H1 (cell line): ENCODE measurements around the gene RELA. TPM values are rescaled to one million over a fixed set of nuclear protein-coding genes. Genes with fewer than 3 reads are reported as not detected.

Experiments used
- CTCF ChIA-PET: fragments of 300-600 bp; sonication (Branson Sonifier 250); formaldehyde crosslinking; loops from one replicate; lab custom pipeline; 2021; ENCODE audit not compliant: partially characterized antibody; lab: Charles Lee
- POLR2A ChIA-PET: fragments of 300-600 bp; sonication (Branson Sonifier 250); formaldehyde crosslinking; loops from one replicate; lab custom pipeline; 2021; ENCODE audit warnings: inconsistent platforms; ENCODE audit not compliant: partially characterized antibody; lab: Charles Lee
- DNase-seq, 2 experiments: peaks; one replicate each; pipeline versions ENCODE4 v3.0.0 to v3.0.0-alpha.2; 2010 to 2022; ENCODE audit warnings: low spot score in 2 of 2, low read depth in 1 of 2, mixed read lengths in 1 of 2
- FAIRE-seq: peaks from 2 replicates; lab custom pipeline; 2011; peaks lifted over from hg19 to GRCh38; lab: Jason Lieb, UNC
- H2AFZ ChIP-seq: 2 replicates; pipeline ENCODE4 v1.8.1; 2012; ENCODE audit warnings: low read length, inconsistent platforms
- H2AK5ac ChIP-seq: 2 replicates; pipeline ENCODE4 v1.6.1; 2013; ENCODE audit warnings: low read depth, low read length
- H2BK120ac ChIP-seq: replicated peaks from 2 replicates; pipeline ENCODE3; 2013; ENCODE audit warnings: low read depth, low read length, inconsistent platforms
- H2BK12ac ChIP-seq: 2 replicates; pipeline ENCODE4 v1.6.1; 2013; ENCODE audit warnings: low read depth, low read length
- H2BK15ac ChIP-seq: 2 replicates; pipeline ENCODE4 v1.6.1; 2013; ENCODE audit warnings: low read length
- H2BK20ac ChIP-seq: 2 replicates; pipeline ENCODE4 v1.6.1; 2013; ENCODE audit warnings: low read length
- H2BK5ac ChIP-seq: 2 replicates; pipeline ENCODE4 v1.6.1; 2013; ENCODE audit warnings: low read depth, low read length
- H3K14ac ChIP-seq: 2 replicates; pipeline ENCODE4 v1.6.1; 2013; ENCODE audit warnings: inconsistent platforms; ENCODE audit not compliant: insufficient read length
- H3K18ac ChIP-seq: 2 replicates; pipeline ENCODE4 v1.6.1; 2013; ENCODE audit warnings: low read length; ENCODE audit errors: extremely low read depth
- H3K23ac ChIP-seq: 2 replicates; pipeline ENCODE4 v1.6.1; 2013; ENCODE audit warnings: inconsistent platforms; ENCODE audit not compliant: insufficient read length
- H3K23me2 ChIP-seq: 2 replicates; pipeline ENCODE4 v1.6.1; 2013; ENCODE audit warnings: low read depth, low read length
- H3K27ac ChIP-seq: 2 replicates; pipeline ENCODE4 v1.6.1; 2011; ENCODE audit warnings: low read depth, low read length, inconsistent platforms
- H3K27me3 ChIP-seq, 4 experiments: replicated peaks in 1 of 4; 1 replicate in 1 of 4; 2 replicates in 3 of 4; pipeline versions ENCODE4 v1.6.1 to v1.8.1; 2011 to 2013; ENCODE audit warnings: low read length in 3 of 4, mild to moderate bottlenecking in 3 of 4, inconsistent platforms in 2 of 4, mixed read lengths in 2 of 4, moderate library complexity in 1 of 4; ENCODE audit not compliant: control insufficient read depth in 3 of 4, insufficient read depth in 3 of 4; ENCODE audit errors: extremely low read depth in 1 of 4
- H3K36me3 ChIP-seq, 4 experiments: 2 replicates each; pipeline versions ENCODE4 v1.6.1 to v1.8.1; 2011 to 2013; ENCODE audit warnings: mild to moderate bottlenecking in 4 of 4, low read length in 3 of 4, moderate library complexity in 2 of 4, control low read depth in 1 of 4, inconsistent platforms in 1 of 4; ENCODE audit not compliant: insufficient read depth in 4 of 4, control insufficient read depth in 2 of 4
- H3K4ac ChIP-seq: replicated peaks from 2 replicates; pipeline ENCODE3; 2013; ENCODE audit warnings: low read length, low read depth, mixed read lengths, inconsistent platforms; ENCODE audit not compliant: insufficient read length
- H3K4me1 ChIP-seq, 4 experiments: replicated peaks in 1 of 4; 1 replicate in 1 of 4; 2 replicates in 3 of 4; pipeline versions ENCODE4 v1.6.1 to v1.8.1; 2011 to 2013; ENCODE audit warnings: low read length in 3 of 4, inconsistent platforms in 2 of 4, mixed read lengths in 1 of 4; ENCODE audit not compliant: insufficient read depth in 4 of 4, control insufficient read depth in 3 of 4
- H3K4me2 ChIP-seq, 2 experiments: 2 replicates each; pipeline versions ENCODE4 v1.6.1 to v1.8.1; 2011 to 2013; ENCODE audit warnings: low read depth in 2 of 2, low read length in 2 of 2, control low read depth in 1 of 2, inconsistent platforms in 1 of 2, mild to moderate bottlenecking in 1 of 2; ENCODE audit not compliant: insufficient read depth in 1 of 2
- H3K4me3 ChIP-seq, 4 experiments: fragments of 200-600, 300-600 bp in 1 of 4; sonication (generic), shearing (Covaris generic), sonication (Bioruptor Twin) in 1 of 4; 2 replicates each; pipeline versions ENCODE4 v1.5.1 to v1.8.1; 2011 to 2016; ENCODE audit warnings: low read length in 4 of 4, low read depth in 3 of 4, control low read depth in 2 of 4, inconsistent platforms in 2 of 4, mild to moderate bottlenecking in 2 of 4, mixed read lengths in 1 of 4, moderate library complexity in 1 of 4; ENCODE audit not compliant: insufficient read depth in 2 of 4; ENCODE audit errors: extremely low read depth in 1 of 4
- H3K56ac ChIP-seq: replicated peaks from 2 replicates; pipeline ENCODE3; 2013; ENCODE audit warnings: low read depth, mild to moderate bottlenecking, mixed read lengths, low read length, inconsistent platforms; ENCODE audit not compliant: insufficient read length
- H3K79me1 ChIP-seq: 2 replicates; pipeline ENCODE4 v1.6.1; 2013; ENCODE audit warnings: low read depth, low read length, control low read depth
- H3K79me2 ChIP-seq, 2 experiments: 2 replicates each; pipeline versions ENCODE4 v1.6.1 to v1.8.1; 2012 to 2013; ENCODE audit warnings: low read length in 2 of 2, mild to moderate bottlenecking in 2 of 2, inconsistent platforms in 1 of 2; ENCODE audit not compliant: insufficient read depth in 2 of 2, control insufficient read depth in 1 of 2
- H3K9ac ChIP-seq, 4 experiments: replicated peaks in 1 of 4; 1 replicate in 1 of 4; 2 replicates in 3 of 4; pipeline versions ENCODE4 v1.6.1 to v1.8.1; 2011 to 2013; ENCODE audit warnings: low read depth in 3 of 4, low read length in 3 of 4, control low read depth in 2 of 4, mild to moderate bottlenecking in 2 of 4, moderate library complexity in 2 of 4, inconsistent platforms in 1 of 4; ENCODE audit errors: extremely low read depth in 1 of 4
- H3K9me3 ChIP-seq, 2 experiments: 2 replicates each; pipeline versions ENCODE4 v1.6.1 to v1.8.1; 2012 to 2013; ENCODE audit warnings: mild to moderate bottlenecking in 2 of 2, moderate library complexity in 2 of 2, control low read depth in 1 of 2, inconsistent platforms in 1 of 2, low read depth in 1 of 2, low read length in 1 of 2, mixed read lengths in 1 of 2; ENCODE audit not compliant: insufficient read depth in 2 of 2
- H4K20me1 ChIP-seq, 2 experiments: replicated peaks in 1 of 2; 2 replicates each; pipeline versions ENCODE3 to v1.8.1; 2011 to 2013; ENCODE audit warnings: inconsistent platforms in 2 of 2, low read length in 2 of 2, mild to moderate bottlenecking in 1 of 2; ENCODE audit not compliant: insufficient read depth in 2 of 2, control insufficient read depth in 1 of 2
- H4K5ac ChIP-seq: 2 replicates; pipeline ENCODE4 v1.6.1; 2013; ENCODE audit warnings: low read length, low read depth, mixed read lengths, inconsistent platforms; ENCODE audit not compliant: insufficient read length
- H4K8ac ChIP-seq: 2 replicates; pipeline ENCODE4 v1.8.0; 2013; ENCODE audit warnings: mild to moderate bottlenecking, moderate library complexity, low read length, inconsistent platforms; ENCODE audit not compliant: insufficient read depth; ENCODE audit errors: extremely low read depth
- H4K91ac ChIP-seq: replicated peaks from 2 replicates; pipeline ENCODE3; 2013; ENCODE audit warnings: low read length, mixed read lengths, inconsistent platforms; ENCODE audit not compliant: insufficient read length
- ATF3 ChIP-seq: IDR thresholded peaks from 2 replicates; pipeline ENCODE4 v1.6.1; 2011; ENCODE audit warnings: low read depth, mild to moderate bottlenecking, low read length; ENCODE audit not compliant: insufficient read depth
- BCL11A ChIP-seq, 2 experiments: IDR thresholded peaks; one replicate each; pipeline ENCODE4 v1.6.1; 2011; ENCODE audit warnings: low read depth in 2 of 2, low read length in 2 of 2, mild to moderate bottlenecking in 2 of 2
- CHD2 ChIP-seq: IDR thresholded peaks from 2 replicates; pipeline ENCODE4 v1.6.1; 2012; ENCODE audit warnings: low read length, improper control_type of control experiment
- EGR1 ChIP-seq: IDR thresholded peaks from 2 replicates; pipeline ENCODE4 v1.6.1; 2011; ENCODE audit warnings: low read depth, low read length, borderline replicate concordance
- GABPA ChIP-seq: IDR thresholded peaks from 2 replicates; pipeline ENCODE4 v1.6.1; 2011; ENCODE audit warnings: mild to moderate bottlenecking, low read length, moderate library complexity, borderline replicate concordance; ENCODE audit not compliant: insufficient read depth
- GTF2F1 ChIP-seq: IDR thresholded peaks from 2 replicates; pipeline ENCODE4 v1.6.1; 2012; ENCODE audit warnings: low read depth, low read length, improper control_type of control experiment, borderline replicate concordance
- JUN ChIP-seq: IDR thresholded peaks from 2 replicates; pipeline ENCODE4 v1.6.1; 2011; ENCODE audit warnings: low read depth, mild to moderate bottlenecking, improper control_type of control experiment, low read length
- NANOG ChIP-seq: IDR thresholded peaks from 2 replicates; pipeline ENCODE4 v1.6.1; 2011; ENCODE audit warnings: low read length, low read depth, mild to moderate bottlenecking, inconsistent platforms; ENCODE audit not compliant: insufficient read depth, poor library complexity, severe bottlenecking
- RNF2 ChIP-seq: fragments of 200-900, 300-1000 bp; sonication (generic); IDR thresholded peaks from 2 replicates; pipeline ENCODE4 v1.7.1; 2016; ENCODE audit warnings: borderline replicate concordance, low read depth, mild to moderate bottlenecking, antibody characterized with exemption, low read length; ENCODE audit not compliant: poor library complexity, severe bottlenecking; ENCODE audit errors: missing control alignments
- SUZ12 ChIP-seq: fragments of 200-600 bp; sonication (generic); IDR thresholded peaks from 2 replicates; pipeline ENCODE4 v1.6.1; 2012; ENCODE audit warnings: mild to moderate bottlenecking, inconsistent platforms, low read length, moderate library complexity, mixed read lengths
- USF2 ChIP-seq: IDR thresholded peaks from 2 replicates; pipeline ENCODE4 v1.6.1; 2011; ENCODE audit warnings: low read length, improper control_type of control experiment
- WGBS, 2 experiments: shearing (Covaris generic) in 1 of 2; methylation state at CpG; one replicate each; pipeline versions ENCODE4 v1.1.6 to v1.1.7; 2013 to 2015; ENCODE audit warnings: low lambda C conversion rate in 2 of 2, mixed read lengths in 2 of 2, inconsistent platforms in 1 of 2, low coverage in 1 of 2, missing lambda C conversion rate in 1 of 2; ENCODE audit not compliant: insufficient replicate concordance in 2 of 2, insufficient coverage in 1 of 2, insufficient read length in 1 of 2; ENCODE audit errors: extremely low coverage in 1 of 2, missing lambda C conversion rate in 1 of 2; 5-methylcytosine and 5-hydroxymethylcytosine counted together
- polyA plus RNA-seq, 7 experiments: library from polyadenylated mRNA; depleted of rRNA in 3 of 7; stranded (reverse) in 5 of 7; unstranded in 2 of 7; fragments of >200 nt in 5 of 7; fragments of 200-250 nt in 2 of 7; gene quantifications; 1 replicate in 5 of 7; 2 replicates in 1 of 7; 4 replicates in 1 of 7; pipeline versions ENCODE4 v1.2.1 to v1.2.3, GENCODE V29; 2011 to 2013; ENCODE audit warnings: missing spikeins in 2 of 7, mixed read lengths in 2 of 7
- total RNA-seq: library from RNA; stranded (reverse); fragmentation: NEBNext Ultra II Directional; extraction: Animal tissue kit (Norgen Biotek cat#: 25700); gene quantifications from 2 replicates; pipeline ENCODE4 v1.2.1, GENCODE V29; 2021

RELA gene
- total and polyA plus RNA-seq, 2 of the 8 experiments (the other 6 are each of a cell fraction or from before 2014, with no cell fraction given), result 21.9 to 27.5 TPM

GRCh38 chr11:65604258-65604657 lies 58.5 kb downstream of the RELA start:
- no peak overlapping the region for H2BK20ac ChIP-seq
- no peak overlapping the region for H3K4me2 ChIP-seq
- POLR2A ChIA-PET, result interaction anchor here (0.7 to 2.0 kb wide), 4 partner anchors 10 to 13 kb away, joined by 3 to 9 read pairs (median 4); no protein-coding TSS in a partner anchor
- H3K23ac ChIP-seq, result no peak overlapping the region
- H3K9ac ChIP-seq, result no peak overlapping the region
- no peak overlapping the region for H3K4ac ChIP-seq
- no peaks in the 10 kb centered on the region for H3K9me3 ChIP-seq
- WGBS, 2 experiments, result 83% methylated on average over 1 of the region's 1 CpG; no CpG with 5 or more reads in 1 of the 2 experiments
- H2AFZ ChIP-seq, result no peak overlapping the region
- H3K27me3 ChIP-seq, result no peaks in the 10 kb centered on the region; a peak in 1 of 7 replicates
- peaks cover 4 to 24% (median 13%) of the 10 kb centered on the region in 4 experiments; a peak in 6 of 8 replicates for H3K36me3 ChIP-seq
- no peaks in the 10 kb centered on the region; a peak in 1 of 4 replicates for H3K79me2 ChIP-seq
- no peak for FAIRE-seq
- H3K14ac ChIP-seq, result no peak overlapping the region
- H3K4me1 ChIP-seq, result peaks cover 0 to 12% (median 7%) of the 10 kb centered on the region in 4 experiments; a peak in 6 of 7 replicates
- no peak overlapping the region for H2BK12ac ChIP-seq
- DNase-seq, result no peak
- peaks cover 7% of the 10 kb centered on the region; the same call in 1 of the 2 replicates for H3K23me2 ChIP-seq
- no peak overlapping the region for H2BK5ac ChIP-seq
- H4K91ac ChIP-seq, result no peak overlapping the region
- no peak overlapping the region for H3K27ac ChIP-seq
- H4K8ac ChIP-seq, result no peak overlapping the region
- H2BK120ac ChIP-seq, result no peak overlapping the region
- CTCF ChIA-PET, result interaction anchor here (0.7 to 14.8 kb wide), 8 partner anchors 8 to 288 kb away, joined by 3 to 227 read pairs (median 3); partner anchors contain the start of genes KCNK7 and PCNX3
- no peak overlapping the region for H3K56ac ChIP-seq
- H4K5ac ChIP-seq, result no peak overlapping the region
- no peak overlapping the region for H2BK15ac ChIP-seq
- H2AK5ac ChIP-seq, result no peak overlapping the region
- no peak overlapping the region for H3K18ac ChIP-seq
- H3K4me3 ChIP-seq, result no peak overlapping the region
- H3K79me1 ChIP-seq, result 0 out of 2 replicates have a peak, but pooled peaks cover 3% of the 10 kb centered on the region
- peaks cover 2 to 13% of the 10 kb centered on the region in 2 experiments for H4K20me1 ChIP-seq
- TF ChIP-seq EGR1 (no peak), CHD2 (no peak), NANOG (no peak), GTF2F1 (no peak), SUZ12 (no peak), USF2 (no peak), RNF2 (no peak), BCL11A (IDR thresholded peaks at IDR 0.05; ENCODE audit: low read depth in 2 of 2, low read length in 2 of 2) (no peak), GABPA (no peak), ATF3 (no peak), JUN (no peak)
